ENCODE results near the gene TNFRSF14.
"Not testable (repeated sequence)": the region's sequence is repeated elsewhere in the genome, so short reads cannot be mapped to it uniquely, and the experiment has no call there.

Gene TNFRSF14

DNA sequence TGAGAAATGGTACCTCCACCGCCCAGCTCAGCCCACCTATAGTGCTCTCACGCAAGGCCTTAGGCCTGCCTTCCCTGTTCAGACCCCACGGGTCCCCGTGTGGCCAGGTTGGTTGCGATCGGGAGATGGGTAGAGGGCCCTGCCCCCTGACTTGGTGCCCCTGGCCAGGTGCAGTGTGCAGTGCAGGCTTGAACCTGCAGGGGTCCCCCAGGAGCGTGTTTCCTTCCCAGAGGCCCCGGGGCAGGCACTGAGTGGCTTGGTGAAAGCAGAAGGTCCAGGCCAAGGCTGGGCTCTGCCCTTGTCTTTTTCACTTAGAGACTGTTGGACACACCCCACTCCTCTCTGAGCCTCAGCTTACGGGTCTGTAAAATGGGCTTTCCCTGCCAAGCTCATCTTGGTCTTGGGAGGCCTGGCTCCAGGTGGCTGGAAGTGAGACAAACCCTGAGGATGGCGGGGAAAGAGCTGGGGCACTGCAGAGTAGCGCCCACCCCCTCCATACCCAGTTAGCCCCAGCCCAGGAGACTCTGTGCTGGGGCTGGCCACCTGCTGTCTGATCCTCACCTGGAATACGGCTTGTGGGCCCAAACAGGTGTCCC is 16.8 kb upstream of the TNFRSF14 start:
- peak; percentile 48 for DNase-seq

- DNase-seq = no peak
Observed at GRCh38 chr1:2540816-2541492, 15.2 kb upstream of the TNFRSF14 start.

DNA sequence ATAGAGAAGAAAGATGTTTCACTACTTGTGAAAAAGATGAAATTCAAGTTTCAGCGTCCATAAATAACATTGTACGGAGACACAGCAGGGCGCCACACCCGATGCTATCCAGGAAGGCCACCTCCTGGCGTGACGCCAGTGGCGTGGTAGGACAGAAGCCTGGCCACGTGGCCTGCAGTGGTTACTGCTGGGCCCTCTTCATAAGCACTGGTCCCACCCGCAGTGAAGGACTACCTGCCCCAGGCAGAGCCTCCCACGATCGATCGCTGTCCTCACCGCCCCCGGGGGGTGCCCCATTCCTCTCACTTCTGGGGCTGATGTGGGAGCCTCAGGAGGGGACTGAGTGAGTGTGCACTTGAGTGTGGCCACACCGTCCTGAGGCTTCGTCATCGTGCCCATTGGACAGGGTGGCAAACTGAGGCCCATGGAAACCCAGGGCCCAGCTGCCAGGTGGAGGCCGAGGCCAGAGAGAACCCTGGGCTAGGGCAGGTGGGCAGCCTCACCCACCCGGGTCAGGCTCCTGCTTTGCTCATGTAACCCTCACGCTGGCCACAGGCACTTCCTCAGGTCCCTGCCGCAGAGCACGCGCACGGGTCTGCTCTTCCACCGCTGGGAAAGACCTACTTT is 14.4 kb upstream of the TNFRSF14 start:
- no peak for DNase-seq

DNA sequence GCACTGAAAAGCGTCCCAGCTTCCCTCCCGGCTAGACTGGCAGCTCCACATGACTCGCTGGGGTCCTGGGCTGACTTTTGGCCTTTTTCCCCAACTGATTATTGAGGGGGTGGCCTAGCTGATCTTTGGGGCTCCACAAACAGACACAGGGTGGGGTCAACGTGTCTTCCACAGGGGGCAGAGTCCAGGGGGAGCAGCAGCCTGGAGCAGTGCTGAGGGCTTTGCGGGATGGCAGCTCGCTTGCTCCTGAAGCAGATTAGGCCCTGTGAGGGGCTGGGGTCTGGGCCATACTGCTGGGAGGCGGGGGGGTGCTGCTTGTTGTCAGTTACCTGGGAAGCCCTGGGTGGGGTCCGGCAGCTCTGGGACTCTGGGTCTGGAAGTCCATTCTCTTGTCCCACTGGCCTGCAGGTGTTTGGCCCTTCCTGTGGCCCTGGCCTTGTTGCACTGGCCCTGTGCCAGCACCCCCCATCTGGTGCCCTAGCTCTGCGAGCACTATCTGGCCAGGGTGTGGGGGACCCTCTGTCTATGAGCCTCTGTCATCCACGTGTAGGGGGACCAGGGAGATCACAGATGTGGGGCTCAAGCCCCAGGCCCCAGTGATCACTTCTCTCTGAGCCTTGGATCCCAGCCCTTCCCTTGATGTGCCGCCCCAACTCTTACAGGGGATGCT is 13.8 kb upstream of the TNFRSF14 start:
- no peak for DNase-seq

- peak; percentile 37 for DNase-seq
Observed at GRCh38 chr1:2543543-2544092, 12.6 kb upstream of the TNFRSF14 start.

DNA sequence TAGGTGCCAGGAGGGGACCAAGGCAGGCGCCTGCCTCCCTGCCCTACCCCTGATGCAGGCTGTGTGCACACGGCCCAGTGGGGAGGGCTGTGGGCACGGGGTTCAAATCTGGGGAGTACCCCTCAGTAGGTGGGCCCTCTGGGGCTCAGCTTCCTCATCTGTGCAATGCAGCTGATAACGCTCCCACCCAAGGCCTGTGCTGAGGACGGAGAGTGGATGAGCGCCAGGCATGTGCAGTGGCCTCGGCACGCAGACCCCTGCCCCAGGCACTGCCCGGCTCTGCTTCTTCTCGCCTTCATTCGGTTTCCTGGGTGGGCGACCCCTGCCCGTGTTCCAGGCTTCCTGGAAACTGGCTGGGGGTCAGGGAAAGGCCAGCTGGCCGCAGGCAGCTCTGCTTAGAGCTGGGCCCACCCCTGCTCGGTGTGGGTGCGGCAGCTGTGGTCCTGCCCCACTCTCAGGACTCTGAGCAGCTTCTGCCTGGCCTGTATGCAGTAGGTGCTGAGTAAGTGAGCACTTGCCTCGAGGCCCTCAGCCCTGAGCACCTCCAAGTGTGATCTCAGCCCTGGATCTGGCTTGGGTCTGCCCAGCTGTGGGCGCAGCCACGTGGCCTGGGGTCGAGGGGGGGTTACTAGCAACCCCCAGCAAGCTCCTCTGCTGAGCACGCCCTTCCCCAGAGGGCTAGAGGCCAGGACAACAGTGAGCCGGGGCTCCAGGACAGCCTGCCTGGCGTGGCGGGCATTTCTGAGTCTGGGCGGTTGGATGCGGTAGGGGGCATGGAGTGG is 11.9 kb upstream of the TNFRSF14 start:
- DNase-seq = no peak

DNA sequence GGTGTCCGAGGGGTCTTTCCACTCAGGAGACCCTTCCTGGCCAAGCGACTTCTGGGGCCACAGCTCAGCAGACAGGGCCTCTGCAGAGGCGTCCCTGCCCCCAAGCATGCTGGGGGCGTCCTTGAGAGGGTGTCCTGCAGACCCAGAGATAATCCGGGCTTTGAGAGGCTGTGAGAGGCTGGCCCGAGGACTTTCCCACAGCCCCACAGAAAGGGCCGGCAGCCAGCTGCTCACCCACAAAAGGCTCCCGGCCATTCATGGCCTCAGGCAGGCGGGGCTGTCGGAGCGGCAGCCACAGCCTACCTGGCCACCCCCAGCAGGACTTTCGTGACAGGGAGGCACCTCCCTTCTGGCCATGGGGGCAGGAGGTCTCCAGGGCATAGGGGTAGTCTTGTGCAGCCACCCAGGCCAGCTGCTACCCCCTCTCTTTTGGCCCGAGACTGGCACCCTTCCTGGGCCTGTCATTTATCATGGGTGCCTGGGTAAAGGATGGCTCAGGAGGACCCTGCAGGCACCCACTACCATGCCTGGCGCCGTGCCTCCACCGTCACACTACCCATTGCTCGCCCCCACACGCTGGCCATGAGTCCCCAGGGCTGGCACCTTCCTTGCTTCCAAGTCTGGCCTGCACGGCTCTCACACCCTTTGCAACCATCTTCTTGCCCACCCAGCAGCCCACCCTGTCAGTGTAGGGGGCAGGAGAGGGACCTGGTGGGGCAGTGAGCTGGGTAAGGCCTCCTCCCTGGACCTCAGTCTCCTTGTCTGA is 11.1 kb upstream of the TNFRSF14 start:
- DNase-seq = no peak

DNA sequence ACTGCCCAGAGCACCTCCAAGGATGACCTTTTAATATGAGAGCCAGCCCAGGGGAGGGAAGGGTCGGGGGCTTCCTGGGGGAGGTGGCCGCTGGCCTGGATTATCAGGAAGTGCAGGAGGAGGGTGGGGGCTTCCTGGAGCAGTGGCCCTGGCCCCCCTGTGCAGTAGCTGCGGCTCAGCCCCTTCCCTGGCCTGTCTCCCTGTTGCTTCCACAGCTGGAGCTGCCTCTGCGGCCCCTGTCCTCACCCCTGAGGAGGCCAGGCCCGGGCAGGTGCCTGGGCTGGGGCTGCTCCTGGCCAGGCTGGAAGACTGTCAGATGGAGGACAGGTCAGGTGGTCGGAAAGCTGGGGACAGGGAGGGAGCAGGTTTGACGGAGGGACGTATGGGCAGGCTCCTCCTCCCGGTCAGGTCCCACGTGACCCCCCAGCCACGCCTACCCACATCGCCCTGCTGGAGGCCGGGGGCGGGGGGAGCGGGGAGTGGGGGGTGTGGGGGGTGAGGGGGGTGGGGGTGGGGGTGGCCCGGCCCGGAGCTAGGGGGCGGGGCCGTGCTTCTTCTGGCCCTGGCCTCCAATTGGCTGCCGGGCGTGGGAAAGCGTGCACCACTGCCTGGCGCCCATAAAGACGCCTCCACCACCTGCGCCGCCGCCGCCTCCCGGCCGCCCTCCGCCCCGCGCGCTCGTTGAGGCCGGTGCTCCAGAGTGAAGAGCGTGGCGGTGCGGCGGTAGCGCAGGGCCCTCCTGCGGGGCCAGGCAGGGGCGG is 10.2 kb upstream of the TNFRSF14 start:
- peak; percentile 86 for DNase-seq

DNA sequence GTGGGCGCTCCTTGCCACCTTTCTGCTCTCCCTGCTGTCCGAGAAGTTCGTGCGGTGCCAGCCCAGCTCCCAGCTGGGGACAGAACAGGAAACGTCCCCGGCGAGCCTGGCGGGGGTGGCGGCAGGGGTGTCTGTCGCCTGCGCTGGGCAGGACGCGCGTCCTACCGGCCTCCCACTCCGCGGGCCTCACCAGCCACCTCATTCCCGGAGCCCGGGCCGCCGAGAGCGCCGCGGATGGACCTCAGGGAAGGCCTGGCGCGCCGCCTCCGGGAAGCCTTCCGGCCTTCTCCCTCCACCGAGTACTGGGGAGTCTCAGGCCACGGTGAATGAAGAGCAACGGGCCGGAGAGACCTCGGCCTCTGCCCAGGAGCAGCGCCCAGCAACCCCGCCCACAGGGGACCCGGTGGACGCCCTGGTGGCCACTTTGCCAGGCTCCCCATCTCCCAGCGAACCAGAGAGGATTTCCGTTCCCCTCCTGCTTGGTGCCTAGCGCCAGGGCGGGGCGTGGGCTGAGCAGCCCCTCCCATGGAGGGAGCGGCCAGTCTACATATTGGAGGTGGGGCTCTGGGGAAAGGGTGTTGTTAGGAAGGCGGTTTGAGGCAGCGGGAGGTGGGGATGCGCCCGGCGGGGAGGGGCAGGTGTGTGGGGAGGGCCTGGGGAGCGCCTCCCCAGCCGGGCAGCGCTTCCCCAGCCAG is 9.5 kb upstream of the TNFRSF14 start:
- peak; percentile 79 for DNase-seq

- DNase-seq = peak; percentile 53
Observed at GRCh38 chr1:2547210-2548067, 8.7 kb upstream of the TNFRSF14 start.

GRCh38 chr1:2548068-2548589 is 8.0 kb upstream of the TNFRSF14 start:
- peak; percentile 85 for DNase-seq

GRCh38 chr1:2549367-2550029 is 6.7 kb upstream of the TNFRSF14 start:
- DNase-seq = not testable (repeated sequence)

GRCh38 chr1:2550309-2550861 is 5.8 kb upstream of the TNFRSF14 start:
- not testable (repeated sequence) for DNase-seq

DNA sequence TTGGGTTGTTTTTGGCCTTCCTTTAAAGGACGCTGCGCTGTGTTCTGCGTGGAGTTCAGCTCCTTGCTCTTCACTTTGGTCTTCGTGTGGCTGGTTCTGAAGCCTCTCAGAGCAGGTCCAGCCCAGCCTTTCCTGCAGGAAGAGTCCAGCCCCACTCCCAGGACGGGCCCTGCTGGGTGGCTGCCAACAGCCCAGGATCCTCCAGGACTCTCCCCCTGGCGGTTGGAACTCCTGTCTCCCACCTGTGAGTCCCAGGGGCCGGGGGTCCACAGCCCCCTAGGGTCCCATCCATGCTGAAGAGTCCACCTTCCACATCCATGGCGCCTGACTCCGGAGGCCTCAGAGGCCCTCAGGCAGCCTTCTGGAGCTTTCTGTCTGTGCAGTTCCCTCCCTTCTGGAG is 4.6 kb upstream of the TNFRSF14 start:
- DNase-seq = not testable (repeated sequence)

DNA sequence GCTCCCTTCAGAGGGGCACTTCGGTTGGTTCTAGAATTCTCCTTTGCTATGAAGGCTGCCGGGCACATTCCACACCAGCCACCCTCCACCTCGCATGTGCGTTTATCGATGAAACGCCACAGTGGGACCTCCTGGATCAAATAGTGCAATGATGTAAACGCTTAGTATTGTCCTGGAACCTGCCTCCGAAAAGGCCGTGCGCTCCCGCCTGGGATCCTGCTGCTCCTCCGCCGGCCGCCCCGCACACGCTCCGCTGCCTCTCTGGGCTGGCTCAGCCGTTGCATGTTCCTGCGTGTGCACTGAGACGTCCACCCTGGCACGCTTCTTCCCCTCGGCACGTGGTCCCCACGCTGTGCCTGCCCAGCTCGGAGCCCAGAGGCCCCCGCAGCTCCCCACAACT is 4.0 kb upstream of the TNFRSF14 start:
- DNase-seq = no peak

- DNase-seq = not testable (repeated sequence)
Observed at GRCh38 chr1:2553076-2553475, 3.1 kb upstream of the TNFRSF14 start.

DNA sequence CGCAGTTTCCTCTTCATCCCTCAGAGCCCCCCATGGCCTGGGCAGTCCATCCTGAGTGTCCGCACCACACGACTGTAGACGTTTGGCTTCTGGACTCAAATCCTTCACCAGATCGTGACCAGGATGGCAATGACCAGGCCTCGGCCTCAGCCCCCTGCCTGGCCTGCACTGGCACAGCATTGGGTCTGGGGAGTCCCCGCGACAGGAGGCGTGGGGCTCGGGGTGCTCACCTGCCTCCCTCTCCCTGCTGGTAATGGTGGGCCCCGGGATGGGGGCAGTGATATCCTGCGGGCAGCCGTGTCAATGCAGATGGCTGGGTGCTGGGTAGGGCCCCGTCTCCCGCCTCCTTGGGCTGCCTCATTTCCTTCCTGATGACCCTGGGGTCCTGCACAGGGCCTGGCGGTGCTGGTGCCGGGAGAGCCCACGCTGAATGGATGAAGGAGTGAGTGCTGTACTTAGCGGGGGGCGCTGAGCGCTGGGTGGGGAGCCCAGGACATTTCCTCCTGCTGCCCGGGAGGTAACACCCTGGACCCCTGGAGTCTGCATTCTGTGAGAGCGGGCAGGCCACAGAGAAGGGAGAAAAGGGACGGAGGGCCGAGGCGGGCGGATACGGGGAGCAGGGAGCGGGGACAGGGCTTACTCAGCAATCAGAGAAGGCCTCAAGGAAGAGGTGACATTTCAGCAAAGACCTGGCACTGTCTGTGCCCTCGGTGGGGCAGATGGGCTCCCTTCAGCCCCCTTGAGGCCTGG is 2.1 kb upstream of the TNFRSF14 start:
- DNase-seq = no peak

Measured in activated naive CD4-positive, alpha-beta T cell treated with Interleukin-2 at 50 U/mL for 16 hours (primary cell).